Measurements from ENCODE around the gene NDE1. TPM values are rescaled to one million over a fixed set of nuclear protein-coding genes. Genes with fewer than 3 reads are reported as not detected.

NDE1 gene
- total and polyA plus RNA-seq, 2 of the 8 experiments (the other 6 are each of a cell fraction or from before 2014, with no cell fraction given), result 13.3 to 41.3 TPM

DNA sequence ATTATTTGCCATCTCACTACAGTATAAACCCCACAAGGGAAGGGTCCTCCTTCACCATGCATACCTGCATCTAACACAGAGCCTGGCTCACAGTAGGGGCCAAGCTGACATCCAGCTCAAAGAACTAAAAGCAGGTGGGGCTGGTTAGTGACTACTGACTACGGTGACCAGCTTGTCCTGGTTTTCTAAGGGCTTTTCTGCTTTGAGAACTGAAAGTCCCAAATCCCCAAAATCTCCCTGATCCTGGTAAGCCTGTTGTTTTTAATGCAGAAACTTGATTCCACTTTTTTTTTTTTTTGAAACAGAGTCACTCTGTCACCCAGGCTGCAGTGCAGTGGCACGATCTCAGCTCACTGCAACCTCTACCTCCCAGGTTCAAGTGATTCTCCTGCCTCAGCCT lies 89.4 kb downstream of the NDE1 start:
- Histone ChIP-seq H2AFZ (ENCODE audit: low read length) (no peak overlapping the region), H3K4me2 (ENCODE audit: insufficient read depth in 1 of 2, low read depth in 2 of 2, low read length in 2 of 2) (no peak overlapping the region), H3K27me3 (replicated peaks in 1 of 4; ENCODE audit: control insufficient read depth in 3 of 4, extremely low read depth in 1 of 4, insufficient read depth in 3 of 4, low read length in 3 of 4) (no peaks in the 10 kb centered on the region), H2BK12ac (ENCODE audit: low read depth, low read length) (no peak overlapping the region), H3K4me3 (ENCODE audit: extremely low read depth in 1 of 4, insufficient read depth in 2 of 4, low read depth in 3 of 4, low read length in 4 of 4) (no peak overlapping the region), H4K91ac (replicated peaks; ENCODE audit: insufficient read length, low read length) (no peak overlapping the region), H3K27ac (ENCODE audit: low read depth, low read length) (no peak overlapping the region), H3K14ac (ENCODE audit: insufficient read length) (no peak overlapping the region), H3K9ac (replicated peaks in 1 of 4; ENCODE audit: extremely low read depth in 1 of 4, low read depth in 3 of 4, low read length in 3 of 4) (no peak overlapping the region), H3K4me1 (replicated peaks in 1 of 4; ENCODE audit: control insufficient read depth in 3 of 4, insufficient read depth in 4 of 4, low read length in 3 of 4) (no peaks in the 10 kb centered on the region; a peak in 1 of 7 replicates), H3K79me2 (ENCODE audit: control insufficient read depth in 1 of 2, insufficient read depth in 2 of 2, low read length in 2 of 2) (no peaks in the 10 kb centered on the region), H2BK20ac (ENCODE audit: low read length) (no peak overlapping the region), H3K18ac (ENCODE audit: extremely low read depth, low read length) (no peak overlapping the region), H2BK15ac (ENCODE audit: low read length) (no peak overlapping the region), H2AK5ac (ENCODE audit: low read depth, low read length) (no peak overlapping the region), H3K9me3 (ENCODE audit: insufficient read depth in 2 of 2, low read depth in 1 of 2, low read length in 1 of 2) (no peaks in the 10 kb centered on the region; a peak in 1 of 4 replicates), H2BK120ac (replicated peaks; ENCODE audit: low read depth, low read length) (no peak overlapping the region), H3K23ac (ENCODE audit: insufficient read length) (no peak overlapping the region), H3K4ac (replicated peaks; ENCODE audit: insufficient read length, low read depth, low read length) (no peak overlapping the region), H3K79me1 (ENCODE audit: low read depth, low read length) (no peaks in the 10 kb centered on the region), H3K23me2 (ENCODE audit: low read depth, low read length) (no peaks in the 10 kb centered on the region), H4K5ac (ENCODE audit: insufficient read length, low read depth, low read length) (no peak overlapping the region), H3K56ac (replicated peaks; ENCODE audit: insufficient read length, low read depth, low read length) (no peak overlapping the region), H4K8ac (ENCODE audit: extremely low read depth, insufficient read depth, low read length) (no peak overlapping the region), H3K36me3 (ENCODE audit: control insufficient read depth in 2 of 4, insufficient read depth in 4 of 4, low read length in 3 of 4) (no peaks in the 10 kb centered on the region), H2BK5ac (ENCODE audit: low read depth, low read length) (no peak overlapping the region), H4K20me1 (replicated peaks in 1 of 2; ENCODE audit: control insufficient read depth in 1 of 2, insufficient read depth in 2 of 2, low read length in 2 of 2) (no peaks in the 10 kb centered on the region)
- CTCF ChIA-PET (ENCODE audit: partially characterized antibody), result interaction anchor here (0.6 to 1.2 kb wide), 4 partner anchors 10 to 33 kb away, joined by 3 read pairs; no protein-coding TSS in a partner anchor
- TF ChIP-seq, protein P1, sequence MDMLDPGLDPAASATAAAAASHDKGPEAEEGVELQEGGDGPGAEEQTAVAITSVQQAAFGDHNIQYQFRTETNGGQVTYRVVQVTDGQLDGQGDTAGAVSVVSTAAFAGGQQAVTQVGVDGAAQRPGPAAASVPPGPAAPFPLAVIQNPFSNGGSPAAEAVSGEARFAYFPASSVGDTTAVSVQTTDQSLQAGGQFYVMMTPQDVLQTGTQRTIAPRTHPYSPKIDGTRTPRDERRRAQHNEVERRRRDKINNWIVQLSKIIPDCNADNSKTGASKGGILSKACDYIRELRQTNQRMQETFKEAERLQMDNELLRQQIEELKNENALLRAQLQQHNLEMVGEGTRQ (IDR thresholded peaks at IDR 0.05; ENCODE audit: low read length), result no peak
- no peak for TF ChIP-seq BACH1 (IDR thresholded peaks at IDR 0.05; ENCODE audit: low read length)
- FAIRE-seq (no peak), DNase-seq (ENCODE audit: low read depth in 1 of 2, low spot score in 2 of 2) (no peak)
- WGBS, 2 experiments (ENCODE audit: extremely low coverage in 1 of 2, insufficient coverage in 1 of 2, insufficient read length in 1 of 2, insufficient replicate concordance in 2 of 2, low coverage in 1 of 2, low lambda C conversion rate in 2 of 2, missing lambda C conversion rate in 1 of 2), result 95% methylated on average over 2 of the region's 2 CpGs; no CpG with 5 or more reads in 1 of the 2 experiments
- POLR2A ChIA-PET (ENCODE audit: partially characterized antibody), result interaction anchor here (1.1 to 1.9 kb wide), 2 partner anchors 9 to 231 kb away, joined by 3 to 7 read pairs; no protein-coding TSS in a partner anchor

All from H1 (cell line).